NCI-H1930 (cell line): ENCODE results near the gene NOCT.
"Not testable (repeated sequence)": the region's sequence is repeated elsewhere in the genome, so short reads cannot be mapped to it uniquely, and the experiment has no call there.

ENCODE experiments used
- DNase-seq, 2 experiments: peaks; one replicate each; lab custom pipeline; 2025; lab: John Stamatoyannopoulos, UW

The NOCT gene

DNA sequence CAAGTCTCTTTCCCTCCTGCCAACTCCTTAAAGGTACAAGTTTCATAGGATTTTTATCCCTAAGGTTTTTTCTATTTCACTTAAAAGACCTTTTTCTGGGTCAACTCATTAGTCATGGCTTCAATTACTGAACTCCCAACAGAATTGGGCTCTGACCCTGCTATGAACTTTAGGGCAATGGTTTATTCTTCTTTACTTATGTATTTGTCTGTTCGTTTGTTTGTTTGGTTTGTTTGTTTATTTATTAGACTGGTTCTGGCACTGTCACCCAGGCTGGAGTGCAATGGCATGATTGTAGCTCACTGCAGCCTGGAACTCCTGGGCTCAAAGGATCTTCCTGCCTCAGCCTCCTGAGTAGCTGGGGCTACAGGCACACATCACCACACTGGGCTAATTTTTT lies 5.9 kb upstream of the NOCT start:
- DNase-seq, result no peak

DNA sequence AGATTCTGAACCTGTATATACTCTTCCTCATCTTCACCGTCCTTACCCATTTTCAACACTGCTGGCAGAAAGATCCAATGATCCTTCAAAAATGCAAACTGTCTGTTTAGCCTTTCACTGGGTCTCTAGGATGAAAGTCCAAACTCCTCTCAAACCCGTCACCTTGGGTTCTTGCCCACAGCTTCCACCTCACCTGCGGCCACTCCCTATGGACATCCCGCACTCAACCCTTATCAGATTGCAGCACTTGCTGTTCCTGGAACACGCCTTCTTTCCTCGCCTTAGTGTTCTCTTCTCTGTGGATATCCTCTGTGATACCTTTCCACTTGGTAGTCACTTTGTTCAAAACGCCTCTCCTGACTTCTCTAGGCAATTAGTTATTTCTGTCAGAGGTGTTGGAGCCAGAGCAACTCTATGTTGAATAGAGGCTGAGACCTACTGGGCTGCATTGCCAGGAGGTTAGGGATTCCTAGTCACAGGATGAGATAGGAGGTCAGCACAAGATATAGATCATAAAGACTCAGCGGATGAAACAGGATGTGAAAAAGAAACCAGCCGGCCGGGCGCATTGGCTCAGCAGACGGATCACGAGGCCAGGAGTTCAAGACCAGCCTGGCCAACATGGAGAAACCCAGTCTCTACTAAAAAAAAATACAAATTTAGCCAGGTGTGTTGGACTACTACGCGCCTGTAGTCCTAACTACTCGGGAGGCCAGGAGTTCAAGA lies 4.2 kb upstream of the NOCT start:
- DNase-seq, result no peak

DNA sequence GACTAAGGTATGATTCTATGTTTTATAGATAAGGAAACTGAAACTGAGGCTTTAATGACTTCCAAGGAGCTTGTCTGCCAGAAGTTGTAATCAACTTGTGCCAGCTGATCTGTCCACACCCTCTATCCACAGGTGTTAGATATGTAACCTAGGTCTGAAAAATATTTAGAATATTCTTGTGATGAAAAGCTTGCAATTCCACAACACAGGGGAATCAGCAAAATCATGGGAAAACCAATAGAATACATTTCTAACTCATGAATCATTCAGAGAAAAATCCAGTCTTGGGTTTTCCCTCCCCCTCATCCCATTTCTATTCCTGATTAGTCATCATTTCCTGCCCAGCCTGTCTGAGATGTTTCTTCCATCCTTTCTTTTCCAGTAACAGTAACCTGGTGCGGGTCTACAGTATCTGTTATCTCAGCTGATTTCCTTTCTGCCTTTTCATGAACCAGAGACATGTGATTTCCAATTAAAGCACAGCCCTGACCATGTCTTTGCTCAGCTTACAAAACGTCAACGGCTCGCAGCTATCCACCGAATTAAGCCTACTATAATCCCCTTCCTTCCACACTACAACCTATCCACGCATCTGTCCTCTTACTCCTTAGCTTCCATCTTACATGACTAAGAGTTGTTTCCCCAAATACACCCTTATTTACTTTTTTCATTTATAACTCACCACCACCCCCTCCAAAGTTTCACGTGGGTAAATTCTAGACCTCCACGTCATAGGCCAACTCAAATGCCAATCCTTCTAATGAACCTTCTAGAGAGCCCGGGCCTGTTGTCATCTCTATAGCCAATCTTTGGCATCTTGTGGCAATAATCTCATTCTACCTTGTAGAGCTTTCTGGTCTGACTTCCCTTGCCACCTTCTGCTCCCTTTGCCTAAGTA lies 961 bp upstream of the NOCT start:
- DNase-seq, result no peak

DNA sequence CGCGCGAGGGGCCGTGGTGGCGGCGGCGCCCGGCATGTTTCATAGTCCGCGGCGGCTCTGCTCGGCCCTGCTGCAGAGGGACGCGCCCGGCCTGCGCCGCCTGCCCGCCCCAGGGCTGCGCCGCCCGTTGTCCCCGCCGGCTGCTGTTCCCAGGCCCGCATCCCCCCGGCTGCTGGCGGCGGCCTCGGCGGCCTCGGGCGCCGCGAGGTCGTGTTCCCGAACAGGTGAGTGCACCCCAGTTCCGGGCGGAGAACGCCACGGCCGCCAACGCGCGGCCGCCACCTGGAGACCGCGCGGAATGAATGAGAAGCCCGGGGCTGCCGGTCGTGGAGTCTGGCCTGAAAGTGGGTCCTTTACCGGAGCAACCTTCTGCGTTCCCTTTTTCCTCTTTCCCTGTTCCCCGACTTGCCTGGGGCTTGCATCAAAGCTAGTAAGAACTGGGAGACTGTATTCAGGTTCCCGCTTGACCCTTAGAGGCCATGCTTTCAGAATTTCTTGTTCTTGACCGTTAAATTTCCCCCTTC lies 429 bp downstream of the NOCT start:
- DNase-seq, result no peak

DNA sequence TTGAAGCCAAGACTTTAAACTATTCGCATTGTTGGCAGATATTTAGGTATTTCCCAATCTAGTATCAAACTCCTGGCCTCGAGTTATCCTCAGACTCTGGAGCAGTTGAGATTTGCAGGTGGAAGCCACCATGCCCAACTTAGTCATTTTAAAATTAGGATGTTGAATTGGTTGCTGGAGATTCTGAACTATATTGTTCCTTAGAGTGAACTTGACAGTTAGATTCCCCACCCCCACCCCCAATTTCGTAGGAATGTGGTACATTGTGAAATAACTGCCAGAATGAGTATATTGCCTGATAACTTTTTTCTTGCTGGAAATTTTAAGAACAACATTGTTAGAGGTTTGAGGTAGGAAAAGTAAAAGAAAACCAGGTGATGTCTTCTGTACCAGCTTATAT lies 2.3 kb downstream of the NOCT start:
- DNase-seq, result no peak

DNA sequence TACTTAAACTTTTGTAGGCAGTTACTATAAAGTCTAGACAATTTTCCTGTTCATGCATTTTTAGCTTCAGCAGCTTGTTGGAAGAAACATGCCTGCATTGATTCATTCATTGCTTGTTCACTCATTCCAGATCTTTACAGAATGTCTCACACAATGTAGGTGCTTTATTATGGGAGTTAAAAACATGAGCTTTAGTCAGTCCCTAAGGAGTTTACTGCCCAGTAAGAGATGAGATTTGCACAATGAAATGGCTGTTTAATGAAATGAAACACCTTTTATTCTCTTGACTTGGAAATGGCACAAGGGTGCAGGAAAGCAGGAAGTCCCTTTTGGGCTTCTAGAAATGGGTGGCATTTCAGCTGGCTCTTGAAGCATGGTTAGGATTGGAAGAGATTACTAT lies 2.9 kb downstream of the NOCT start:
- no peak for DNase-seq

DNA sequence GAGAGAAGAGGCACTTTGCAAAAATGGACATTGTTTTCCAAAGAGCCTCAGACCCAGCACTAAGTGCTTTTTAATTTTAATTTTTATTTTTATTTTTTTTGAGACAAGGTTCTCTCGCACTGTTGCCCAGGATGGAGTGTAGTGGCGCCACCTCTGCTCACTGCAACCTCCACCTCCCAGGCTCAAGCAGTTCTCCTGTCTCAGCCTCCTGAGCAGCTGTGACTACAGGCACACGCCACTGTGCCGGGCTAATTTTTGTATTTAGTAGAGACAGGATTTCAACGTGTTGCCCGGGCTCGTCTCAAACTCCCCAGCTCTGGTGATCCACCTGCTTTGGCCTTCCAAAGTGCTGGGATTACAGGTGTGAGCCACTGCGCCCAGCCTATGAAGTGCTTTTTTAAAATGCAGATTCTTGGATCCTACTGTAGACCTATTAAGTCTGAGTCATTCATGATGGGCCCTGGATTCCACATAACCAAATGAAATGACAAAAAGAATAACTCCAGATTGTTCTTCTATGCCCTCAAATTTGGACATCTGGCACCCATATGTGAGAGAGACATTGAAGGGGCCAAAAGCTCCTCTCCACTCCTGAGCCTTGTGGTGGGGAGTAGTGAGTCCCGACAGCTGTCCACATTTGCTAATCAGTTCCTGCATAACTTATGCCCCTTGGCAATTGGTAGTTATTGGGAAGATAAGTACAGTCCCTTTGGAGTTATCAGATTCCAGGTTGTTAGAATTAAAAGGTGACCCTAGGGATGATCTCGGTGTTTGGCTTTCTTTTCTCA lies 3.6 kb downstream of the NOCT start:
- no peak for DNase-seq

DNA sequence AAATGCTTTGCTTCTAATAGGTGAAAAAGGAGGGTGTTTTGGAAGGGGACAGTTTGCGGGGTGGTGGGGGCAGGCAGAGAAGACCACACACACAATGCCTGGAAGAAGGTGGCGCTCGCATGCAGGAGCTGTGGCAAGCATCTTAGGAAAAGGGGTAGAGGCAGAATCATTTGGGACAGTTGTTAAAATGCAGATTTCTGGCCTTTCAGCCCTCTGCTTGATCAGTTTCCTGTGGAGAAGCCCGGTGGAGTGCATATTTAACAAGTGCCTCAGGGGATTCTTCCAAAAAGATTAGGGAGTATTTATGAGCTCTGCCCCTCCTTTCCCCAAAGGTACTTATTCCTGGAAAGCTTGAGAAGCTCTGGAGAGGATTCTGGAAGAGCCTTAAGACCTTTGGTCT lies 4.8 kb downstream of the NOCT start:
- DNase-seq, result no peak

DNA sequence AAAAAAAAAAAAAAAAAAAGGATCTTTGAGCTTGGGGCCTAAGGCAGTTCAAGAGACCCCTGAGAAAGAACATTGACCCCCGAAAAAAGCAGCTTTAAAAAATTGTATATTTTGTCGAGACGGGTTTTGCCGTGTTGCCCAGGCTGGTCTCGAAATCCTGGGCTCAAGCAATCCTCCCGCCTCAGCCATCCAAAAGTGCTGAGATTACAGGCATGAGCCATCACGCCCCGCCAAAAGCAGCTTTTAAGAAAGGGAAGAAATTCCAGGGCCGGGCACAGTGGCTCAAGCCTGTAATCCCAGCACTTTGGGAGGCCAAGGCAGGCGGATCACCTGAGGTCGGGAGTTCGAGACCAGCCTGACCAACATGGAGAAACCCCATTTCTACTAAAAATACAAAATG lies 5.5 kb downstream of the NOCT start:
- not testable (repeated sequence) for DNase-seq

DNA sequence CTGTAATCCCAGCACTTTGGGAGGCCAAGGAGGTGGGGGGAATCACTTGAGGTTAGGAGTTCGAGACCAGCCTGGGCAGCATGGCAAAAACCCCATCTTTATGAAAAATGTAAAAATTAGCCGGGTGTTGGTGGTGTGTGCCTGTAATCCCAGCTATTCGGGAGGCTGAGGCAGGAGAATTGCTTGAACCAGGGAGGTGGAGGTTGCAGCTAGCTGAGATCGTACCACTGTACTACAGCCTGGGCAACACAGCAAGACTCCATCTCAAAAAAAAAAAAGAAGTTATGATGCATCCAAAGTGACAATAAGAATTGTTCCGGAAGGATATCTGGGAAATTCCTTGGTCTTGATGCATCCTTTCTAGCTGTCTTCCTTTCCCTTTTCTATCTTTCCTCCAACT lies 7.3 kb downstream of the NOCT start:
- DNase-seq, result no peak

DNA sequence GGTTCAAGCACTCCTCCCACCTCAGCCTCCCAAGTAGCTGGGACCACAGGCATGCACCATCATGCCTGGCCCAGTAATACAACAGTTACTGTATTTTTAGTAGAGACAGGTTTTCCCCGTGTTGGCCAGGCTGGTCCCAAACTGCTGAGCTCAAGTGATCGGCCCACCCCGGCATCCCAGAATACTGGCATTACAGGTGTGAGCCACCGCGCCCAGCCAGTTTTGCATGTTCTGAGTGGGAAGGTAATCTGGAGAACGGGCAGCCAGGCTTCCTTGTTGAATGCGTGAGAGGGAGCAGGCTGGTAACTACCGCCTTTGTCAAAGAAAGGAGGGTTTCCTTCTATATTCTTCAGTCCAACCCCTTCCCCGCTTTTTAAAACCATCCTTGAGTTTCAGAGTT lies 9.1 kb downstream of the NOCT start:
- DNase-seq, result no peak

DNA sequence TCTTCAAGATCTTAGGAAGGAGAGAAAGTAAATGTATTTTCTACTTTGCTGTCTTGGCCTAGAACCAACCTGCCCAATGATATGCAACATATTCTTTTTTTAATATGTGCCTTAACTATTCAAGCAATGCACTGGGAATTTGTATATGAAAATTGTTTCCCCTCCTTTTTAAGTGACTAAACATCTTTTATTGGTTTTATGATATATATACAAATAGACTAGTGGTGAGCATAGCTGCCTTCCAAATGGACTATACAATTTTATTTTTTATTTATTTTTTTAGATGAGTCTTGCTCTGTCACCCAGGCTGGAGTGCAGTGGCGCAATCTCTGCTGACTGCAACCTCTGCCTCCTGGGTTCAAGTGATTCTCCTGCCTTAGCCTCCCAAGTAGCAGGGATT lies 10.3 kb downstream of the NOCT start:
- no peak for DNase-seq

DNA sequence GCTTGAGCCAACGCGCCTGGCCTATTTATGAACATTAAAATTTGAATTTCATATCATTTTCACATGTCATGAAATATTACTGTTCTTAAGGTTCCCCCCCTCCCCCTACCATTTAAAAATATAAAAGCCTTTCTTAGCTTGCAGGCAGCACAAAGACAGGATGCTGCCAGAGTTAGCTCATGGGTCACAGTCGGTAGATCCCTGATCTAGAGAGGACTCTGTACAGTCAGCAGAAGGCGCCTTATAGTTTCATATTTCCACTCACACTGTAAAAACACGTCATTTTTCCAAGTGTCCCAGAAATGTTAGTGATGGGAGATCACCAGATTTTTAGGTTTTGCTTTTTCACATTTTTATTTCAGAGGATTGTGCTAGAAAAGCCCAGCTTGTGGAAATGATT lies 12.2 kb downstream of the NOCT start:
- no peak for DNase-seq

DNA sequence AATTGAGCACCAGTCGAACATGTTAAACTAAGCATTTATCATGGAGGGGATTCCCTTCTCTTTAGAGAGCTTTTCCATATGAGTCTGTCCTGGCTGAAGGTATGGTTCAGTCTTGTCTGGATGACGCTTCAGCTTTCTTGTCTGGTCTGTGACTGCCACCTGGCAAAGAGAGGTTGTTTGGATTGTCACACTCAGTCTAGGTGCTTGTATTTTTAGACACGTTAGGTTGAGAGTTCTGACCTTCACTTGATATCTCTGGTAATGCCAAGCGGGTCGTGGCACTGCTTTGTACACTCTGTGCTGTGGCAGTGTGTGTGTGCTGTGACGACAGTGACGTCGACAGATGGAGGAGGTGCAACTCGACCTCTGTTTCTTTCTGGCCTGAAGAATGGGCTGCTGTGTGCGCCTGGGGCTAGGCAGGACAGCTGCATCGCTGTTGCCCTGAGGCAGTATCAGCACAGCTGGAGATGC lies 12.6 kb downstream of the NOCT start:
- DNase-seq, result no peak

DNA sequence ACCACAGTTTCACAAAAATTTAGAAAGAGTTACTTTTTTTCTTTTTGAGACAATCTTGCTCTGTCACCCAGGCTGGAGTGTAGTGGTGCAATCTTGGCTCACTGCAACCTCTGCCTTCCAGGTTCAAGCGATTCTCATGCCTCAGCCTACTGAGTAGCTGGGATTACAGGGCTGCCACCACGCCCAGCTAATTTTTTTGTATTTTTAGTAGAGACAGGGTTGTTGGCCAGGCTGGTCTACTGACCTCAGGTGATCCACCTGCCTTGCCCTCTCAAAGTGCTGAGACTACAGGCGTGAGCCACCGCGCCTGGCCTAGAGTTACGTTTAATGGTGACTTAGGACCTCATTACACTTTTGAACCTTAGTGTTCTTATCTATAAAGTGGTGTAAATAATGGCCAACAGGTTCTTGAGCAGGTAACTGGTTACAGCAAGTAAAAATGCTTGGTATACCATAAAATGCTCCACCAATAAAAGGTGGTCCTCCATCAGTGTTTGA lies 14.3 kb downstream of the NOCT start:
- not testable (repeated sequence) for DNase-seq

DNA sequence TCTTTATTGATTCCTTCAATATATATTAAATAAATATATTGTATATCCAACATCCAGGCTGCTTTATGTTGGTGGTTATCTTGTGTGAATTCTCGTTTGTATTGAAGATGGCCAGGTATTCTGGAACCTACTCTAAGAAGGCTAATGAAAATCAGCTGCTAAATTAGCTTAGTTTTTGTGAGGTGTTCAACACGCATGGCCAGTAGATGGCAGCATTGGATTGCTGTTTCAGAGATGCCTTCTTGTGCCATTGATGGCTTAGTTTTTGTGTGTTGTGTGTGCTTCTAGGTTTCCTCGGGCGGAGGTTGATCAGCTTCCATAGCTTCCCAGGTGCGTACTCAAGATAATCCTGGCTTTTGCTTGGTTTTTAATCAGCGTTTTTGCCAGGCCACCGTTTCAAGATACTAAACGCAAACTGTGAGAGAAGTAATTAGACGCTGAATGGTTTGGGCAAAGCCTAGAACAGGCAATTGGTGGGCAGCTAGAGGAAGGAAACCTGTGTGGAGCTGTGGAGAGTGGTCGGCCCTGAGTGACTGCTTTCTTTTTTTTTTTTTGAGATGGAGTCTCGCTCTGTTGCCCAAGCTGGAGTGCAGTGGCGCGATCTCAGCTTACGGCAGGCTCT lies 15.1 kb downstream of the NOCT start:
- DNase-seq, result peak; percentile 39 to 60

DNA sequence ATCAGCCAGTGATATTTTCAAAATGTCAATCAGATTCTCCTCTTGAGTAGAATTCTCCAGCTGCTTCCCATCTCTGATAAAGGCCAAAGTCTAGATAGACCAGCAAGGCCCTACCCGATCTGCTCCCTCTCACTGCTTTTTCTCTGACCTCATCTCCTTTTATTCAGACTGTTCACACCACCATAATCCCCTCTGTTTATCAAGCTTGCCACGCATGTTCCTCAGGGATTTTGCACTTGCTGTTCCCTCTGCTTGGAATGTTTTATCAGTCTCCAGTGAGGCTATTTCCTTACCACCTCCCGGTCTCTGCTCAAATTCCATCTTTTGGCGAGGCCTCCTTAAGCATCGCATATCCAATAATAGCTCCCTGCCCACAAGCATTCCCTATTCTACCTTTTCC lies 20.1 kb downstream of the NOCT start:
- DNase-seq, result no peak

DNA sequence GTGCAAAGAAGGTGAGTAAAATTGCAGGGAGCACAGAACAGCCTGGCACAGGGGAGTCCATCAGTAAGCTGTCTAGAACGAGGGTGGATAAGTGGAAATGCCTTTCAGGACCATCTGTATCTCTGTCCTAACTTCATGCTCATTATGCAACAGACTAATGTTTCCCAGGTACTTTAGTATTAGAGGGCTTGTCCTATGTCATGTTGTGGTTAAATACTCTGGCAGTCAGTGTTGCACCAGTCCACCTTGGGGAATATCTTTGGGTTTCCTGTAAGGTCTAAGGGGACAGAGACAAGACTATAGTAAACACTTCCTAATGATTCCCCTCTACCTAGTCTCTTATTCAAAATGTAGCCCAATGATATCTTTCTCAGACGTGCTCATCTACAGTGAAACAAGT lies 21.3 kb downstream of the NOCT start:
- DNase-seq, result no peak

DNA sequence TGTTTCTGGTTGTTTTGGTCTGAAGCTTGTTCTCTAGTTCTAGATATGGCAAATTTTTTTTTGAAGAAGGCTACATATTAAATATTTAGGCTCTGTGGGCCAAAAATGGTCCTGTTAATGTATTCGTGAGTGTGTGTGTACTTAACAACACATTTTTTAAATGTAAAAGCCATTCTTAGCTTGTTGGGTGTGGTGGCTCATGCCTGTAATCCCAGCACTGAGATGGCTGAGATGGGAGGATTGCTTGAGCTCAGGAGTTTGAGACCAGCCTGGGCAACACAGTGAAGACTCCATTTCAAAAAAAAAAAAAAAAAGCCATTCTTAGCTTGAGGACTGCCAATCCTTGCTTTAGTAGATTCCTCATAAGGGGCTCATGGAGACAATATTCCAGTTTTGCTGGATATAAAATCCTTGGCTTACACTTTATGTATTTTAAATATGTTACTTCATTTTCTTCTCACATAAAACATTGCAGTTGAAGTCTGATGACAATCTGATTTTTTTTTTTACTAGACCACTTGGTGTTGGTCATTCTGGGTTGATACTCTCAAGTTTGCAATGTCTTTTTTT lies 23.4 kb downstream of the NOCT start:
- DNase-seq, result no peak

DNA sequence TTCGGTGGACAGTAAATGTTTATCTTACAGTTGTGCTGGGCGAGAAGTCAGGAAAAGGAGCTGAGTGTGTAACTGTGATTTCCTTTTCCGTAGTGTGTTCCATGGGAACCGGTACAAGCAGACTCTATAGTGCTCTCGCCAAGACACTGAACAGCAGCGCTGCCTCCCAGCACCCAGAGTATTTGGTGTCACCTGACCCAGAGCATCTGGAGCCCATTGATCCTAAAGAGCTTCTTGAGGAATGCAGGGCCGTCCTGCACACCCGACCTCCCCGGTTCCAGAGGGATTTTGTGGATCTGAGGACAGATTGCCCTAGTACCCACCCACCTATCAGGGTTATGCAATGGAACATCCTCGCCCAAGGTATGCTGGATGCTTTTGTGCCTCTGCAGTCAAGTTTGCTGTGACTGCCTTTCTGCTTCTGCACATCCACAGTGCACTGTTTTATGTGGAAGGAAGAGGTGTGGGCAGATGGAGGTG lies 27.4 kb downstream of the NOCT start:
- DNase-seq, result no peak

DNA sequence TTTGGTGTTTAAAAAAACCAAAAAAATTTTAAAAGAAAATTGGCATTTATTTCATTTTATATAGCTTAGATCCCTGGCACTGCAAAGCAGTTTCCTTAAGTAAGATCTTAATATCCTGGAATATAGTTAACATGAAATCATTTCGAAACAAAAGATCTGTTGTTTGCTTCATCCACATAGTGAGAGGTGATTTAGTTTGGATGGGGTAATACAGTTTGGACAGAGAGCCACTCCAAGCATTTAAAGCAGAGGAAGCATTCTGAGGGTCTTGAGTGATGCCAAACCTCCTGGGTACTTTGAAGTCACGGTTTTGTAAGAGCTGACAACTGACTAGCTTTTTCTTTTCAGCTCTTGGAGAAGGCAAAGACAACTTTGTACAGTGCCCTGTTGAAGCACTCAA lies 28.7 kb downstream of the NOCT start:
- no peak for DNase-seq
